NCI-H2196 treated with DMSO at 0.1 percent for 48 hours (cell line): ENCODE results near the gene IGSF11.

ENCODE experiments used
- DNase-seq: peaks from one replicate; lab custom pipeline; 2025; ENCODE audit not compliant: unreplicated experiment; lab: John Stamatoyannopoulos, UW

The IGSF11 gene

GRCh38 chr3:118955914-118956556 lies 78.6 kb downstream of the IGSF11 start:
- no peak for DNase-seq

- DNase-seq, result no peak
These were observed 83.6 kb downstream of the IGSF11 start for GRCh38 chr3:118951089-118951488.

- no peak for DNase-seq
These were observed 85.4 kb downstream of the IGSF11 start for GRCh38 chr3:118949113-118949760.

- DNase-seq, result no peak
These were observed 86.5 kb downstream of the IGSF11 start for GRCh38 chr3:118948146-118948545.

GRCh38 chr3:118946449-118946848 lies 88.2 kb downstream of the IGSF11 start:
- no peak for DNase-seq

GRCh38 chr3:118945834-118946233 lies 88.8 kb downstream of the IGSF11 start:
- DNase-seq, result no peak

GRCh38 chr3:118943597-118943996 lies 91.0 kb downstream of the IGSF11 start:
- no peak for DNase-seq

GRCh38 chr3:118942671-118943070 lies 92.0 kb downstream of the IGSF11 start:
- DNase-seq, result no peak

GRCh38 chr3:118942195-118942594 lies 92.5 kb downstream of the IGSF11 start:
- DNase-seq, result no peak

GRCh38 chr3:118941236-118941635 lies 93.4 kb downstream of the IGSF11 start:
- no peak for DNase-seq

GRCh38 chr3:118938183-118938961 lies 96.3 kb downstream of the IGSF11 start:
- DNase-seq, result no peak

- no peak for DNase-seq
These were observed 97.8 kb downstream of the IGSF11 start for GRCh38 chr3:118936811-118937210.

GRCh38 chr3:118932822-118933558 lies 101.7 kb downstream of the IGSF11 start:
- DNase-seq, result no peak

- DNase-seq, result no peak
These were observed 102.7 kb downstream of the IGSF11 start for GRCh38 chr3:118931996-118932395.

- no peak for DNase-seq
These were observed 107.2 kb downstream of the IGSF11 start for GRCh38 chr3:118927449-118927848.

GRCh38 chr3:118912188-118912587 lies 122.5 kb downstream of the IGSF11 start:
- no peak for DNase-seq

- DNase-seq, result no peak
These were observed 124.3 kb downstream of the IGSF11 start for GRCh38 chr3:118910332-118910731.

GRCh38 chr3:118909763-118910162 lies 124.9 kb downstream of the IGSF11 start:
- no peak for DNase-seq

- DNase-seq, result no peak
These were observed 126.7 kb downstream of the IGSF11 start for GRCh38 chr3:118907909-118908308.

GRCh38 chr3:118900737-118901525 lies 133.7 kb downstream of the IGSF11 start:
- DNase-seq, result no peak

- DNase-seq, result no peak
These were observed 144.4 kb downstream of the IGSF11 start for GRCh38 chr3:118890206-118890605.
